Neural progenitor cell (in vitro differentiated cells): ENCODE results near the gene PIAS1.

Source experiments
- CTCF ChIP-seq: fragments of 200-600 bp; sonication (generic); IDR thresholded peaks from 2 replicates; pipeline ENCODE4 v1.5.1; 2017; ENCODE audit warnings: antibody characterized with exemption, mild to moderate bottlenecking
- EZH2 ChIP-seq: fragments of 200-600 bp; sonication (generic); IDR thresholded peaks from 2 replicates; pipeline ENCODE4 v1.6.1; 2017; ENCODE audit warnings: antibody characterized with exemption, mild to moderate bottlenecking, moderate library complexity
- EZH2phosphoT487 ChIP-seq: fragments of 200-600 bp; sonication (generic); IDR thresholded peaks from 2 replicates; pipeline ENCODE4 v1.6.1; 2017; ENCODE audit warnings: antibody characterized with exemption

GRCh38 chr15:68211656-68212320 is 157.7 kb downstream of the PIAS1 start:
- TF ChIP-seq EZH2 (no peak), CTCF (no peak), EZH2phosphoT487 (no peak)
